IMR-90 (cell line): ENCODE measurements around the gene MLKL. TPM values are rescaled to one million over a fixed set of nuclear protein-coding genes. Genes with fewer than 3 reads are reported as not detected.

Experiments used
- ATAC-seq: fragments of 200-7000 bp; cut with Tn5 transposase; 2 replicates; pipeline ENCODE4 v1.9.1; 2020; ENCODE audit warnings: low read depth, mild to moderate bottlenecking, moderate library complexity
- BruUV-seq: library from RNA; stranded (reverse); fragments of 400-500 nt; replicated peaks from 2 replicates; lab custom pipeline; 2021; lab: Mats Ljungman, UMichigan
- CTCF ChIA-PET: fragments of 300-600 bp; formaldehyde crosslinking; extraction: SDS; loops from one replicate; lab custom pipeline; 2021; ENCODE audit warnings: antibody characterized with exemption; lab: Yijun Ruan, JAX
- POLR2A ChIA-PET: fragments of 300-600 bp; sonication (Branson Sonifier 250); formaldehyde crosslinking; loops from one replicate; lab custom pipeline; 2022; ENCODE audit warnings: antibody characterized with exemption; ENCODE audit not compliant: unreplicated experiment; lab: Charles Lee
- DNase-seq: peaks from one replicate; pipeline ENCODE4 v3.0.0; 2013
- H2AFZ ChIP-seq: replicated peaks from 2 replicates; pipeline ENCODE3; 2013; ENCODE audit warnings: low read length, mild to moderate bottlenecking; ENCODE audit not compliant: poor library complexity
- H2AK5ac ChIP-seq: 2 replicates; pipeline ENCODE4 v1.6.1; 2013; ENCODE audit warnings: low read depth, low read length, inconsistent platforms
- H2AK9ac ChIP-seq: replicated peaks from 2 replicates; pipeline ENCODE3; 2013; ENCODE audit warnings: mild to moderate bottlenecking, low read depth, low read length, moderate library complexity; ENCODE audit not compliant: poor library complexity
- H2BK120ac ChIP-seq: 2 replicates; pipeline ENCODE4 v1.6.1; 2013; ENCODE audit warnings: low read depth, low read length, inconsistent platforms
- H2BK15ac ChIP-seq: 3 replicates; pipeline ENCODE4 v1.6.1; 2013; ENCODE audit warnings: low read depth, low read length, inconsistent platforms
- H2BK20ac ChIP-seq: 2 replicates; pipeline ENCODE4 v1.6.1; 2013; ENCODE audit warnings: low read depth, mild to moderate bottlenecking, inconsistent platforms, low read length, moderate library complexity
- H2BK5ac ChIP-seq: 2 replicates; pipeline ENCODE4 v1.6.1; 2013; ENCODE audit warnings: mild to moderate bottlenecking, low read depth, low read length, inconsistent platforms; ENCODE audit not compliant: poor library complexity, severe bottlenecking
- H3K14ac ChIP-seq: replicated peaks from 2 replicates; pipeline ENCODE4 v1.6.1; 2013; ENCODE audit warnings: low read depth, low read length, inconsistent platforms
- H3K18ac ChIP-seq: 2 replicates; pipeline ENCODE4 v1.6.1; 2013; ENCODE audit warnings: low read depth, low read length, control low read depth
- H3K23ac ChIP-seq: 2 replicates; pipeline ENCODE4 v1.6.1; 2013; ENCODE audit warnings: low read depth, low read length, inconsistent platforms
- H3K27ac ChIP-seq: 2 replicates; pipeline ENCODE4 v1.5.1; 2013; ENCODE audit warnings: mild to moderate bottlenecking, control low read depth, low read length; ENCODE audit not compliant: insufficient read depth
- H3K27me3 ChIP-seq: 2 replicates; pipeline ENCODE4 v1.6.1; 2013; ENCODE audit warnings: low read length; ENCODE audit not compliant: control insufficient read depth, insufficient read depth
- H3K36me3 ChIP-seq: 2 replicates; pipeline ENCODE4 v1.6.1; 2013; ENCODE audit warnings: low read length, mixed read lengths; ENCODE audit not compliant: control insufficient read depth, insufficient read depth
- H3K4ac ChIP-seq: 2 replicates; pipeline ENCODE4 v1.6.1; 2013; ENCODE audit warnings: low read depth, low read length, inconsistent platforms
- H3K4me1 ChIP-seq: 2 replicates; pipeline ENCODE4 v1.6.1; 2013; ENCODE audit warnings: low read length, mixed read lengths; ENCODE audit not compliant: control insufficient read depth, insufficient read depth
- H3K4me2 ChIP-seq: 2 replicates; pipeline ENCODE4 v1.6.1; 2013; ENCODE audit warnings: low read depth, mild to moderate bottlenecking, control low read depth, low read length, moderate library complexity
- H3K4me3 ChIP-seq: 2 replicates; pipeline ENCODE4 v1.5.1; 2013; ENCODE audit warnings: low read depth, mild to moderate bottlenecking, control low read depth, low read length, moderate library complexity; ENCODE audit not compliant: insufficient read depth
- H3K56ac ChIP-seq: 2 replicates; pipeline ENCODE4 v1.6.1; 2013; ENCODE audit warnings: low read length, inconsistent platforms; ENCODE audit not compliant: insufficient read depth; ENCODE audit errors: extremely low read depth
- H3K79me1 ChIP-seq, 2 experiments: 2 replicates each; pipeline ENCODE4 v1.6.1; 2013; ENCODE audit warnings: low read length in 2 of 2, inconsistent platforms in 1 of 2, low read depth in 1 of 2
- H3K9ac ChIP-seq: 2 replicates; pipeline ENCODE4 v1.6.1; 2013; ENCODE audit warnings: low read depth, low read length, control low read depth
- H3K9me1 ChIP-seq: 2 replicates; pipeline ENCODE4 v1.6.1; 2013; ENCODE audit warnings: low read length, inconsistent platforms; ENCODE audit not compliant: insufficient read depth
- H3K9me3 ChIP-seq: 2 replicates; pipeline ENCODE4 v1.6.1; 2013; ENCODE audit warnings: low read length; ENCODE audit not compliant: control insufficient read depth, insufficient read depth
- H4K20me1 ChIP-seq: 2 replicates; pipeline ENCODE4 v1.6.1; 2013; ENCODE audit warnings: low read length, inconsistent platforms; ENCODE audit not compliant: insufficient read depth
- H4K5ac ChIP-seq: 2 replicates; pipeline ENCODE4 v1.6.1; 2013; ENCODE audit warnings: mild to moderate bottlenecking, low read depth, low read length, control low read depth
- H4K8ac ChIP-seq, 2 experiments: 2 replicates each; pipeline ENCODE4 v1.6.1; 2013; ENCODE audit warnings: low read depth in 2 of 2, low read length in 2 of 2, control low read depth in 1 of 2, inconsistent platforms in 1 of 2
- H4K91ac ChIP-seq: 2 replicates; pipeline ENCODE4 v1.6.1; 2013; ENCODE audit warnings: low read depth, low read length, inconsistent platforms; ENCODE audit not compliant: insufficient read depth
- WGBS, 2 experiments: methylation state at CpG; one replicate each; pipeline versions ENCODE4 v1.1.5 to v1.1.7; 2013; ENCODE audit warnings: missing lambda C conversion rate in 2 of 2; ENCODE audit not compliant: insufficient read length in 1 of 2; ENCODE audit errors: extremely low coverage in 2 of 2; 5-methylcytosine and 5-hydroxymethylcytosine counted together
- dilution Hi-C: fragments of 300-500 bp; cut with HindIII; formaldehyde crosslinking; loops from one replicate; pipeline ENCODE4 v1.14.3; 2018; ENCODE audit warnings: low sequenced_read_pairs; ENCODE audit not compliant: unreplicated experiment
- in situ Hi-C: fragments of 300-500 bp; cut with MboI; formaldehyde crosslinking; loops from 3 replicates; pipeline ENCODE4 v1.14.3; 2019; ENCODE audit warnings: low sequenced_read_pairs, inconsistent platforms, mixed read lengths
- intact Hi-C: fragments of 100-400 bp; cut with micrococcal nuclease; formaldehyde crosslinking; loops from 2 replicates; pipeline ENCODE4 v1.10.0; 2022
- polyA plus RNA-seq, 3 experiments: library from polyadenylated mRNA; depleted of rRNA; stranded (reverse); fragments of >200 nt; gene quantifications; 2 replicates each; pipeline ENCODE4 v1.2.3, GENCODE V29; 2012; ENCODE audit warnings: low replicate concordance in 1 of 3
- total RNA-seq: library from RNA; depleted of rRNA; stranded (reverse); fragments of >200 nt; gene quantifications from 2 replicates; pipeline ENCODE4 v1.2.3, GENCODE V29; 2012
- TF ChIP-seq, protein P1 (sequence below): conservative IDR thresholded peaks from 2 replicates; pipeline ENCODE4 v1.5.1; 2012; ENCODE audit warnings: mild to moderate bottlenecking, low read depth, low read length, improper control_type of control experiment
- TF ChIP-seq, protein P2 (sequence below): fragments of 150-350 bp; IDR thresholded peaks from 2 replicates; pipeline ENCODE4 v1.6.1; 2017; ENCODE audit warnings: mild to moderate bottlenecking, antibody characterized with exemption, low read length, low read depth

MLKL gene
- total and polyA plus RNA-seq, 2 of the 4 experiments (the other 2 are of a cell fraction): 3.6 to 4.5 TPM

DNA sequence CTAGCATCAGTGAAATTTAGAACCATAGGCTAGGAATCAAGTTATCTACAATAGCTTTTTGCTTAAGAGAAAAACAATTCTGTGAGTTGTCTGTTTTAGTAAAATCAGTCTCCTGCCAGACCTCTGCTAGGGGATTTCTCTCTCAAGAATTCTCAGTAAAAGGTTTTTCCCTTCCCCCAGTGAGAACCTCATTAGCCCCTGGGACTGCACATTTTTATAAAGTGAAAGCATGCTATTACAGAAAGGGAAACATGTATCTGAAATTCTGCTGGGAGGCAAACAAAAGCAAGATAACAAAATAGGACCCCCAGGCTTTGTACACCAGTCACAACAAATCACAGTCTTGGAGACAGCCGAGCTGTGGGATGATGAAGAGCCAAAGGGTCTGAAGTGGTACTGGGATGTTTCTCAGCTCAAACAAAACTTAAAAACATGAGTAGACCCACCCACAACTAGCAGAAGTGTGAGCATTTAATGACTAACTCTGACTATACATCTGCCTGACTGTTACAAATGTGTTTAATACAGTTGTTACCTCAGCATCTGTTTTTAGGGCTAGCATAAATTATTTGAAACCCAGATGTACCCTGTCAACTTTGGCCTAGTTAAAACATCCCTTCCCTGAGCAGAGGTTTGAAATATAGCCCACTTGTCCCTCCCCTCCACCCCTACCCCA, 73.8 kb downstream of the MLKL start:
- H2AFZ ChIP-seq: no peak overlapping the region
- H2BK20ac ChIP-seq: no peak overlapping the region
- H3K9me3 ChIP-seq: no peaks in the 10 kb centered on the region
- no peaks in the 10 kb centered on the region for H3K9me1 ChIP-seq
- ATAC-seq: peak; percentile 67
- no peak overlapping the region for H4K5ac ChIP-seq
- H3K9ac ChIP-seq: no peak overlapping the region
- CTCF ChIA-PET: no interaction called here
- H3K79me1 ChIP-seq: peaks cover 18 to 30% of the 10 kb centered on the region in 2 experiments
- no peak overlapping the region for H3K4ac ChIP-seq
- no peak overlapping the region for H2BK120ac ChIP-seq
- no peak overlapping the region for H2AK5ac ChIP-seq
- H3K27me3 ChIP-seq: no peaks in the 10 kb centered on the region
- H3K4me1 ChIP-seq: peaks cover 4% of the 10 kb centered on the region
- TF ChIP-seq, protein P1, sequence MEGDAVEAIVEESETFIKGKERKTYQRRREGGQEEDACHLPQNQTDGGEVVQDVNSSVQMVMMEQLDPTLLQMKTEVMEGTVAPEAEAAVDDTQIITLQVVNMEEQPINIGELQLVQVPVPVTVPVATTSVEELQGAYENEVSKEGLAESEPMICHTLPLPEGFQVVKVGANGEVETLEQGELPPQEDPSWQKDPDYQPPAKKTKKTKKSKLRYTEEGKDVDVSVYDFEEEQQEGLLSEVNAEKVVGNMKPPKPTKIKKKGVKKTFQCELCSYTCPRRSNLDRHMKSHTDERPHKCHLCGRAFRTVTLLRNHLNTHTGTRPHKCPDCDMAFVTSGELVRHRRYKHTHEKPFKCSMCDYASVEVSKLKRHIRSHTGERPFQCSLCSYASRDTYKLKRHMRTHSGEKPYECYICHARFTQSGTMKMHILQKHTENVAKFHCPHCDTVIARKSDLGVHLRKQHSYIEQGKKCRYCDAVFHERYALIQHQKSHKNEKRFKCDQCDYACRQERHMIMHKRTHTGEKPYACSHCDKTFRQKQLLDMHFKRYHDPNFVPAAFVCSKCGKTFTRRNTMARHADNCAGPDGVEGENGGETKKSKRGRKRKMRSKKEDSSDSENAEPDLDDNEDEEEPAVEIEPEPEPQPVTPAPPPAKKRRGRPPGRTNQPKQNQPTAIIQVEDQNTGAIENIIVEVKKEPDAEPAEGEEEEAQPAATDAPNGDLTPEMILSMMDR: no peak
- TF ChIP-seq, protein P2, sequence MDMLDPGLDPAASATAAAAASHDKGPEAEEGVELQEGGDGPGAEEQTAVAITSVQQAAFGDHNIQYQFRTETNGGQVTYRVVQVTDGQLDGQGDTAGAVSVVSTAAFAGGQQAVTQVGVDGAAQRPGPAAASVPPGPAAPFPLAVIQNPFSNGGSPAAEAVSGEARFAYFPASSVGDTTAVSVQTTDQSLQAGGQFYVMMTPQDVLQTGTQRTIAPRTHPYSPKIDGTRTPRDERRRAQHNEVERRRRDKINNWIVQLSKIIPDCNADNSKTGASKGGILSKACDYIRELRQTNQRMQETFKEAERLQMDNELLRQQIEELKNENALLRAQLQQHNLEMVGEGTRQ: no peak
- WGBS, 2 experiments: no CpG with 5 or more reads among the region's 1 CpG
- dilution Hi-C loops: no loop called here
- no peak overlapping the region for H3K23ac ChIP-seq
- intact Hi-C loops: no loop called here
- H2BK15ac ChIP-seq: no peak overlapping the region
- in situ Hi-C loops: loop anchor here (10.0 kb wide), 2 partner anchors 142 to 302 kb away; no protein-coding TSS in a partner anchor
- H3K4me2 ChIP-seq: peak overlapping the region; percentile 17; the same call in 1 of the 2 replicates
- peak; percentile 60 for DNase-seq
- H3K18ac ChIP-seq: no peak overlapping the region
- H4K20me1 ChIP-seq: peaks cover 13% of the 10 kb centered on the region
- peaks cover 42% of the 10 kb centered on the region for H3K36me3 ChIP-seq
- H3K14ac ChIP-seq: no peak overlapping the region
- H3K56ac ChIP-seq: no peak overlapping the region
- BruUV-seq: no TSS peak
- H4K8ac ChIP-seq: no peak overlapping the region
- no peak overlapping the region for H3K4me3 ChIP-seq
- H4K91ac ChIP-seq: no peak overlapping the region
- POLR2A ChIA-PET: no interaction called here
- H3K27ac ChIP-seq: no peak overlapping the region
- H2AK9ac ChIP-seq: no peak overlapping the region
- H2BK5ac ChIP-seq: no peak overlapping the region
